Naive thymus-derived CD4-positive, alpha-beta T cell (primary cell): ENCODE results near the gene PGGHG. TPM values are rescaled to one million over a fixed set of nuclear protein-coding genes. Genes with fewer than 3 reads are reported as not detected.

ENCODE experiments used
- ATAC-seq: fragments of 150-1000 bp; cut with Tn5 transposase; 2 replicates; pipeline ENCODE4 v1.10.0; 2021; ENCODE audit warnings: mild to moderate bottlenecking, moderate library complexity
- CTCF ChIA-PET: fragments of 350-600 bp; sonication (Branson Sonifier 250); formaldehyde crosslinking; loops from one replicate; lab custom pipeline; 2021; ENCODE audit warnings: antibody characterized with exemption; lab: Charles Lee
- POLR2A ChIA-PET: fragments of 350-600 bp; sonication (Branson Sonifier 250); formaldehyde crosslinking; loops from one replicate; lab custom pipeline; 2021; ENCODE audit warnings: antibody characterized with exemption, inconsistent platforms; lab: Charles Lee
- DNase-seq, 9 donors: peaks; one replicate each; pipeline versions ENCODE4 v3.0.0 to v3.0.0-alpha.2; 2020 to 2022; ENCODE audit warnings: mixed read lengths in 1 of 9
- H3K27ac ChIP-seq: one replicate; pipeline ENCODE4 v1.7.0; 2013; ENCODE audit warnings: mild to moderate bottlenecking, low read depth, low read length, moderate library complexity
- H3K27me3 ChIP-seq, 2 donors: one replicate each; pipeline ENCODE4 v1.7.0; 2013; ENCODE audit warnings: low read length in 2 of 2, mild to moderate bottlenecking in 2 of 2, moderate library complexity in 2 of 2; ENCODE audit not compliant: control insufficient read depth in 2 of 2, insufficient read depth in 2 of 2
- H3K36me3 ChIP-seq, 3 experiments: 1 replicate in 2 of 3; 2 replicates in 1 of 3; pipeline ENCODE4 v1.7.0; 2013; ENCODE audit warnings: low read length in 3 of 3, mild to moderate bottlenecking in 3 of 3, moderate library complexity in 1 of 3; ENCODE audit not compliant: insufficient read depth in 3 of 3, control insufficient read depth in 2 of 3
- H3K4me1 ChIP-seq, 2 donors: one replicate each; pipeline ENCODE4 v1.7.0; 2013; ENCODE audit warnings: low read length in 2 of 2, mild to moderate bottlenecking in 2 of 2, moderate library complexity in 1 of 2; ENCODE audit not compliant: control insufficient read depth in 2 of 2, insufficient read depth in 2 of 2
- H3K4me3 ChIP-seq: 2 replicates; pipeline ENCODE4 v1.7.0; 2013; ENCODE audit warnings: mild to moderate bottlenecking, low read length
- H3K9me3 ChIP-seq, 3 experiments: 1 replicate in 2 of 3; 2 replicates in 1 of 3; pipeline ENCODE4 v1.7.0; 2013; ENCODE audit warnings: low read length in 3 of 3; ENCODE audit not compliant: control insufficient read depth in 2 of 3
- H3K27ac Mint-ChIP-seq, 9 donors: one replicate each; pipeline ENCODE4 v1.8.0; 2020 to 2022; ENCODE audit warnings: mixed read lengths in 9 of 9, mild to moderate bottlenecking in 8 of 9, moderate library complexity in 5 of 9, inconsistent platforms in 2 of 9
- H3K27me3 Mint-ChIP-seq, 5 donors: one replicate each; pipeline ENCODE4 v1.8.0; 2021 to 2022; ENCODE audit warnings: mixed read lengths in 5 of 5, mild to moderate bottlenecking in 1 of 5
- H3K36me3 Mint-ChIP-seq, 5 donors: one replicate each; pipeline ENCODE4 v1.8.0; 2020 to 2022; ENCODE audit warnings: mixed read lengths in 5 of 5, mild to moderate bottlenecking in 3 of 5, inconsistent platforms in 1 of 5
- H3K4me1 Mint-ChIP-seq, 7 donors: one replicate each; pipeline ENCODE4 v1.8.0; 2020 to 2022; ENCODE audit warnings: mixed read lengths in 7 of 7, mild to moderate bottlenecking in 3 of 7, inconsistent platforms in 1 of 7
- H3K4me3 Mint-ChIP-seq, 10 donors: one replicate each; pipeline ENCODE4 v1.8.0; 2020 to 2022; ENCODE audit warnings: mild to moderate bottlenecking in 10 of 10, mixed read lengths in 10 of 10, moderate library complexity in 6 of 10, inconsistent platforms in 2 of 10
- H3K9me3 Mint-ChIP-seq, 11 donors: one replicate each; pipeline ENCODE4 v1.8.0; 2020 to 2022; ENCODE audit warnings: mixed read lengths in 11 of 11, mild to moderate bottlenecking in 4 of 11, inconsistent platforms in 1 of 11, moderate library complexity in 1 of 11
- intact Hi-C, 2 donors: fragments of 100-400 bp; cut with micrococcal nuclease; formaldehyde crosslinking; loops; one replicate each; pipeline ENCODE4 v1.15.1; 2023
- polyA plus RNA-seq, 2 donors: library from polyadenylated mRNA; unstranded; fragments of 300-500 nt; fragmentation: Illumina TruSeq; gene quantifications; one replicate each; pipeline ENCODE4 v1.2.3, GENCODE V29; 2021
- total RNA-seq, 6 experiments: library from RNA in 5 of 6; stranded (reverse) in 5 of 6; gene quantifications; 1 replicate in 5 of 6; 2 replicates in 1 of 6; pipeline ENCODE4 v1.2.3 and lab custom pipeline; 2021 to 2026

Gene PGGHG
- total and polyA plus RNA-seq, 7 experiments from 2014 or later: 5.1 to 656 (median 340) TPM

GRCh38 chr11:270451-271318 is 18.2 kb upstream of the PGGHG start:
- H3K9me3 ChIP-seq: no peaks in the 10 kb centered on the region
- H3K27ac ChIP-seq: peak overlapping the region; percentile 80
- ChIA-PET POLR2A (interaction anchor here (0.6 to 13.0 kb wide), 5 partner anchors 15 to 87 kb away, joined by 3 to 192 read pairs (median 4); partner anchors contain the start of genes NLRP6 and PGGHG), CTCF (interaction anchor here (1.0 to 1.1 kb wide), 2 partner anchors 11 to 34 kb away, joined by 3 read pairs; no protein-coding TSS in a partner anchor)
- no peak overlapping the region for H3K4me3 ChIP-seq
- H3K36me3 ChIP-seq: no peaks in the 10 kb centered on the region
- Mint-ChIP-seq H3K4me1 (peaks cover 20 to 54% (median 35%) of the 10 kb centered on the region in 7 donors), H3K27ac (peak overlapping the region in 8 of 9 donors; percentile 87 to 100 (median 98)), H3K36me3 (peaks cover 0 to 5% (median 0%) of the 10 kb centered on the region in 5 donors), H3K4me3 (no peak overlapping the region), H3K9me3 (peaks cover 0 to 1% (median 0%) of the 10 kb centered on the region in 11 donors), H3K27me3 (peaks cover 0 to 15% (median 0%) of the 10 kb centered on the region in 5 donors)
- ATAC-seq: no peak
- DNase-seq: no peak
- no peaks in the 10 kb centered on the region for H3K27me3 ChIP-seq
- peaks cover 24 to 26% of the 10 kb centered on the region in 2 donors for H3K4me1 ChIP-seq
- intact Hi-C loops: no loop called here

GRCh38 chr11:271319-271715 is 17.6 kb upstream of the PGGHG start:
- no peak overlapping the region for H3K4me3 Mint-ChIP-seq
- POLR2A ChIA-PET: interaction anchor here (0.6 to 13.0 kb wide), 9 partner anchors 14 to 179 kb away, joined by 3 to 192 read pairs (median 3); partner anchors contain the start of genes BET1L, NLRP6, PGGHG and PTDSS2
- intact Hi-C loops: no loop called here

GRCh38 chr11:272195-272930 is 16.6 kb upstream of the PGGHG start:
- peak overlapping the region; percentile 32 to 91 (median 76) for H3K27ac Mint-ChIP-seq
- peaks cover 0 to 10% (median 0%) of the 10 kb centered on the region in 11 donors for H3K9me3 Mint-ChIP-seq
- H3K4me3 Mint-ChIP-seq: peak overlapping the region in 1 of 10 donors; percentile 56
- ChIA-PET POLR2A (interaction anchor here (0.6 to 13.0 kb wide), 8 partner anchors 13 to 178 kb away, joined by 3 to 192 read pairs (median 3); partner anchors contain the start of genes BET1L, NLRP6, PGGHG and PTDSS2), CTCF (interaction anchor here (1.1 kb wide), 2 partner anchors 22 to 32 kb away, joined by 3 read pairs; no protein-coding TSS in a partner anchor)
- peaks cover 0 to 17% (median 11%) of the 10 kb centered on the region in 5 donors for H3K36me3 Mint-ChIP-seq
- Histone ChIP-seq H3K4me1 (peaks cover 24 to 26% of the 10 kb centered on the region in 2 donors), H3K4me3 (no peak overlapping the region), H3K27me3 (no peaks in the 10 kb centered on the region), H3K36me3 (no peaks in the 10 kb centered on the region), H3K9me3 (no peaks in the 10 kb centered on the region), H3K27ac (no peak overlapping the region)
- H3K27me3 Mint-ChIP-seq: peaks cover 0 to 27% (median 0%) of the 10 kb centered on the region in 5 donors
- intact Hi-C loops: no loop called here
- no peak for ATAC-seq
- peaks cover 25 to 58% (median 37%) of the 10 kb centered on the region in 7 donors for H3K4me1 Mint-ChIP-seq
- DNase-seq: peak in 1 of 9 donors; percentile 12

More at GRCh38 chr11:271319-271715, 17.6 kb upstream of the PGGHG start:
- no peak overlapping the region for H3K27ac ChIP-seq
- ATAC-seq (no peak), DNase-seq (no peak)
- H3K9me3 ChIP-seq: no peaks in the 10 kb centered on the region
- Mint-ChIP-seq H3K27ac (peak overlapping the region in 6 of 9 donors; percentile 6 to 99 (median 75)), H3K36me3 (peaks cover 0 to 10% (median 5%) of the 10 kb centered on the region in 5 donors), H3K27me3 (peaks cover 0 to 20% (median 0%) of the 10 kb centered on the region in 5 donors), H3K4me1 (peaks cover 20 to 54% (median 35%) of the 10 kb centered on the region in 7 donors), H3K9me3 (peaks cover 0 to 5% (median 0%) of the 10 kb centered on the region in 11 donors)
- H3K4me1 ChIP-seq: peaks cover 24 to 26% of the 10 kb centered on the region in 2 donors
- no peaks in the 10 kb centered on the region for H3K27me3 ChIP-seq
- CTCF ChIA-PET: interaction anchor here (0.6 to 1.1 kb wide), 3 partner anchors 10 to 378 kb away, joined by 3 read pairs; no protein-coding TSS in a partner anchor
- no peak overlapping the region for H3K4me3 ChIP-seq
- H3K36me3 ChIP-seq: no peaks in the 10 kb centered on the region

- peaks cover 0 to 11% (median 0%) of the 10 kb centered on the region in 11 donors for H3K9me3 Mint-ChIP-seq
- POLR2A ChIA-PET: interaction anchor here (1.7 to 13.0 kb wide), 3 partner anchors 13 to 177 kb away, joined by 4 to 192 read pairs (median 4); partner anchors contain the start of genes NLRP6, PGGHG and PTDSS2
- peak overlapping the region in 6 of 9 donors; percentile 32 to 91 (median 74) for H3K27ac Mint-ChIP-seq
- peaks cover 0 to 21% (median 11%) of the 10 kb centered on the region in 5 donors for H3K36me3 Mint-ChIP-seq
- ATAC-seq: no peak
- Histone ChIP-seq H3K36me3 (no peaks in the 10 kb centered on the region), H3K4me1 (peaks cover 20 to 22% of the 10 kb centered on the region in 2 donors), H3K9me3 (no peaks in the 10 kb centered on the region), H3K27me3 (no peaks in the 10 kb centered on the region), H3K4me3 (no peak overlapping the region), H3K27ac (no peak overlapping the region)
- peaks cover 0 to 31% (median 0%) of the 10 kb centered on the region in 5 donors for H3K27me3 Mint-ChIP-seq
- peaks cover 29 to 58% (median 38%) of the 10 kb centered on the region in 7 donors for H3K4me1 Mint-ChIP-seq
- no peak for DNase-seq
- CTCF ChIA-PET: interaction anchor here (1.1 to 1.4 kb wide), 2 partner anchors 13 to 22 kb away, joined by 3 read pairs; no protein-coding TSS in a partner anchor
- intact Hi-C loops: no loop called here
- H3K4me3 Mint-ChIP-seq: no peak overlapping the region
These were observed 16.1 kb upstream of the PGGHG start for GRCh38 chr11:272931-273198.

GRCh38 chr11:276219-276618 is 12.7 kb upstream of the PGGHG start:
- POLR2A ChIA-PET: interaction anchor here (0.6 to 14.9 kb wide), 5 partner anchors 9 to 83 kb away, joined by 3 to 330 read pairs (median 5); partner anchors contain the start of genes NLRP6 and PGGHG
- peak overlapping the region in 6 of 9 donors; percentile 72 to 91 (median 87) for H3K27ac Mint-ChIP-seq
- H3K27me3 Mint-ChIP-seq: peaks cover 0 to 42% (median 0%) of the 10 kb centered on the region in 5 donors
- H3K4me1 Mint-ChIP-seq: peaks cover 25 to 46% (median 31%) of the 10 kb centered on the region in 7 donors
- intact Hi-C loops: no loop called here
- H3K4me3 Mint-ChIP-seq: peak overlapping the region in 1 of 10 donors; percentile 74
- peaks cover 0 to 31% (median 11%) of the 10 kb centered on the region in 5 donors for H3K36me3 Mint-ChIP-seq
- CTCF ChIA-PET: no interaction called here
- Histone ChIP-seq H3K36me3 (no peaks in the 10 kb centered on the region), H3K27me3 (no peaks in the 10 kb centered on the region), H3K27ac (no peak overlapping the region), H3K4me3 (no peak overlapping the region), H3K4me1 (peaks cover 6 to 13% of the 10 kb centered on the region in 2 donors), H3K9me3 (no peaks in the 10 kb centered on the region)
- peaks cover 0 to 11% (median 2%) of the 10 kb centered on the region in 11 donors for H3K9me3 Mint-ChIP-seq
- DNase-seq: no peak
- no peak for ATAC-seq
